GM19438 (cell line): Measurements from ENCODE around the gene BDKRB1.

ENCODE experiments used
- ATAC-seq: cut with Tn5 transposase; IDR thresholded peaks from one replicate; pipeline ENCODE4 v1.9.1; 2021; ENCODE audit warnings: low read depth; ENCODE audit not compliant: unreplicated experiment

The BDKRB1 gene

GRCh38 chr14:96257900-96258299, 1.9 kb downstream of the BDKRB1 start:
- no peak for ATAC-seq

GRCh38 chr14:96260341-96260821, 4.4 kb downstream of the BDKRB1 start:
- no peak for ATAC-seq

- no peak for ATAC-seq
These were observed 5.0 kb downstream of the BDKRB1 start for GRCh38 chr14:96261053-96261452.

- ATAC-seq, result no peak
These were observed 6.0 kb downstream of the BDKRB1 start for GRCh38 chr14:96261772-96262655.

- ATAC-seq, result no peak
These were observed 7.6 kb downstream of the BDKRB1 start for GRCh38 chr14:96263347-96264199.

- no peak for ATAC-seq
These were observed 8.2 kb downstream of the BDKRB1 start for GRCh38 chr14:96264200-96264553.

- ATAC-seq, result no peak
These were observed 8.8 kb downstream of the BDKRB1 start for GRCh38 chr14:96264853-96265252.

GRCh38 chr14:96265383-96266095, 9.5 kb downstream of the BDKRB1 start:
- no peak for ATAC-seq

GRCh38 chr14:96267336-96267735, 11.3 kb downstream of the BDKRB1 start:
- ATAC-seq, result no peak

- ATAC-seq, result no peak
These were observed 11.9 kb downstream of the BDKRB1 start for GRCh38 chr14:96267916-96268315.

- no peak for ATAC-seq
These were observed 12.7 kb downstream of the BDKRB1 start for GRCh38 chr14:96268431-96269358.

GRCh38 chr14:96269359-96269710, 13.3 kb downstream of the BDKRB1 start:
- ATAC-seq, result no peak

- ATAC-seq, result no peak
These were observed 14.8 kb downstream of the BDKRB1 start for GRCh38 chr14:96270565-96271420.

GRCh38 chr14:96271421-96271762, 15.4 kb downstream of the BDKRB1 start:
- no peak for ATAC-seq

- no peak for ATAC-seq
These were observed 16.9 kb downstream of the BDKRB1 start for GRCh38 chr14:96272777-96273473.

- no peak for ATAC-seq
These were observed 17.6 kb downstream of the BDKRB1 start for GRCh38 chr14:96273629-96274028.

GRCh38 chr14:96274122-96274521, 18.1 kb downstream of the BDKRB1 start:
- ATAC-seq, result no peak

GRCh38 chr14:96274543-96274942, 18.5 kb downstream of the BDKRB1 start:
- ATAC-seq, result no peak
